NCI-H1105 (cell line): Measurements from ENCODE around the gene RNF121.

Experiments
- DNase-seq: peaks from one replicate; lab custom pipeline; 2025; lab: John Stamatoyannopoulos, UW

Gene RNF121

DNA sequence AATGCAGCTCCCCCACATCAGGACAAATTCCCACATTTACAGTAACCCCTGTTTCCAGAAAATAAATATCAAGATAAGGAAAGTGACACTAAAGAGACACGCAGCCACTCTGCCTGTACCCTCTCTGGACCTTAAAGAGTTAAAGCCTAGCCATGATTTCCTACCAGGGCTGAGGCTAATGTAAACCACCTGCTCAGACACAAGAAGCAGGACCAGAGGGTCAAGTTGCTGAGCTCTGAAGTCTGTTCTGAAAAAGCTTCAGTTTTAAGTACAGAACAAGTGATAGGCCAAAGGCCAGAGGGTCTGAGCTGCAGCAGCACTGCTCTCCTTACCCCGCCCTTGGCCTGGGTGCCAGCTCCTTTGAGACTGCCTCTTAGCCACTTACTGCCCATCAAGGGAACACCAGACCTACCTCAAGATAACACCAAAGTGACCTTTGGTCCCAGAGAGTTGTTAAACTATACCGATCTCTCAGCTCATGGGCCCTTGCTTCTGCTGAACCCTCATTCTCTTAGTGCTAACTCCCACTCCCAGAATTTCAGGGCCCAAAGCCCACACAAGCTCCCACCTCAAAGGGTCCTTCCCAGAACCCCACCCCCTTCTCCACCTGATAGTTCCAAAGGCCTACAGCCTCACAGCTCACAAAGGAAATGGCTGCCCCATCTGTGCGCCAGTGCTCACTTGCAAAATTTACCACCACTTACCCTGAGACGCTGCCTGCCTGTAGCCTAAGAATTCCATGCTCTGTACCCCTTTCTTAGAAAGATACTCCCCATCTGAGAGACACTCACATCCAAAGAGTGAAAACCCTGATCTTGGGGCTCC lies 110.4 kb downstream of the RNF121 start:
- DNase-seq, result no peak

GRCh38 chr11:72039856-72040401 lies 111.1 kb downstream of the RNF121 start:
- no peak for DNase-seq

DNA sequence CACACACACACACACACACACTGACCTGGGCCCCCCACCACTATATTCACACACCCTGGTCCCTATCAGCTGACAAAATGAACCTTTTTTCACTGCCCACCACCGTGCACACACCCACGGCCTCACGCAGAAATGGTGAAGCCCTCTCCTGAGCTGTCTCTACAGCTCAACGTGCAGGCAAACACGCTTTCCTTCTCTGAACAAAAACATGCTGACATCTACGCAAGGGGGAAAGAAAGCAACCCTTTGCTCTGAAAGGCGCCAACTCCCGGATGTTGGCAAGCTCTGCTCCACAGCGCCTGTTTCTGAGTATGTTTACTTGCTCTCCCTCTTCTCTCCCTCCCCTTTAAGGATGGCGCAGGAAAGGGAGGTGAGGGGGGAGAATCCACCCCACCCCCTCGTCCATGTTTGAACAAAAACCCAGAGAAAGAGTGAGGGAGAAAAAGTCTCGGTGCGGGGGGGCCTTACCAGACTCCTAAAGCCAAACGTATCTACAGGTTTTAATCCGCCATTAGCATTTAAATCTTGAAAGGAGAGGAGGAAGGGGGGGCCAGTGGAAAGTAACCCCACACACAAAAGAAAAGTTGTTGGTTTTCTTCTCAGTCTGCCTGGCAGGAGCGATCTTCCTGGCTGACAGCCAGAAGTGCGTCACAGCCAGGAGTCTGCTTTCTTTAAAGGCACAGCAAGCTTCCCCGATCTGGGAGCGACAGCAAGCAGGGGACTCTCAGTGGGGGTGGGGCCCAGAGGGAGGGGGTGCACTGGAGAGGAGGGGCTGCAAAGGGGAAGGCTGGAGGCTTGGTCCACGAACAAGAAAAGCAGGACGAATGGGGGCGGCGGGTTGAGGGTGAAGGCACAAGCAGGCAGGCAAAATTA lies 111.9 kb downstream of the RNF121 start:
- peak; percentile 94 for DNase-seq

DNA sequence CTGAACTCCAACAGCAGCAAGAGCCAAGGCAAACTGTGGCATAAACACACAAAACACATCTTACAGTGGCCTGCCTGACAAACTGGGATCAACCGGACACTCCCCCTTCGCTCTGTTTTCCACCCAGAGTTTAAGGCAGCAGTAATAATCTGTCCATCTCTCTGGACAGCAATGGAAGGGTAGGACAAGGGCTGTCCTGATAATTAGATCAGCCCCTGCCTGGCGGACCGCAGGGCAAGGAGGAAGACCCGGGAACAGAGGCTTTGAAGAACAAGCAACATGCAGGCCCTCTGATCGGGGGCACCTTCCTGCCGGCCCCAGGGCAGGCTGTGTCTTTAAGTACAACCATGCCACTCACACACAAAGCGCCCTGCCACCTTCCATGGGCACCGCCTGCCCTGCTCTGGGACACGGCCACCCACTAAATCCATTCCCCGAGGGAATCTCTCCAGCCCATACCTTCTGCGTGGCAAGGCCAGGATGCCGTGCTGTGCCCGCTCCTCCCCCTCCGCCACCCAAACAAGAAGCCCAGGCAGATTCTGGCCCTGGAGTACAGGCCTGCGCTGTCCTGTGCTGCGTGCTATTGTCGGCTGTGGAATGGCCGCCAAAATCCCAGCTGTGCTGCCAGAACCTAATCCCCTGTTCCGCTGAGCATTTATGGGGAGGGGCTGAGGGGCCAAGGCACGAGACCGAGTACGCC lies 112.7 kb downstream of the RNF121 start:
- DNase-seq, result peak; percentile 61

DNA sequence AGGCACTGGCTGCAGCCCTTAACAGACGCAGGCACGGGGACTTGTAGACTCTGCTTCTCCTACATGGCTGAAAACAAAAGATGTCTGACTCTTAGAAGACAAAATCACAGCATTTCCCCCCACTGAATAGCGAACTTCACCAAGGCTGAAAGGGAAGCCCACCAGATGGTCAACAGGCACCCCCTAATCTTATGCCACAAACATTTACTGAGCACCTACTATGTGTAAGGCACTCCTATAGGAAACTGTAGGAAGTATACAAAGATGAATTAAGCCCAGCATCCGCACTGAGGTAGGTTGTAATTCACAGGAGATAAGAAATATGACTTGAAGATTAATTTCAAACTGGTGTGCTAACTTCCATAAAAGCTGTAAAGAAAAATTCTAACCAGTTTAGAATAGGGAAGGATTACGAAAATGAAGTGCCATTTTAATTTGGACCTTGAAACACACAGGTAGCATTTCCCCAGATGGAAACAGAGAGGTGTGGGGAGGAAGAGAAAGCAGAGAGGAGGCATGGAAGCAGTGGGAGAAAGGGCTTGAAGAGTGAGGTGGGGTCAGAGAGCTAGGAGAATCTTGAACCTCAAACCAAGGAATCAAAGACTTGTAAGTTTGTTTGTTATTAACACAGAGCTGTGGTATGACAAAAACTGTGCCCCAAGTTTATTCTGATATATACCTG lies 113.4 kb downstream of the RNF121 start:
- DNase-seq, result no peak

DNA sequence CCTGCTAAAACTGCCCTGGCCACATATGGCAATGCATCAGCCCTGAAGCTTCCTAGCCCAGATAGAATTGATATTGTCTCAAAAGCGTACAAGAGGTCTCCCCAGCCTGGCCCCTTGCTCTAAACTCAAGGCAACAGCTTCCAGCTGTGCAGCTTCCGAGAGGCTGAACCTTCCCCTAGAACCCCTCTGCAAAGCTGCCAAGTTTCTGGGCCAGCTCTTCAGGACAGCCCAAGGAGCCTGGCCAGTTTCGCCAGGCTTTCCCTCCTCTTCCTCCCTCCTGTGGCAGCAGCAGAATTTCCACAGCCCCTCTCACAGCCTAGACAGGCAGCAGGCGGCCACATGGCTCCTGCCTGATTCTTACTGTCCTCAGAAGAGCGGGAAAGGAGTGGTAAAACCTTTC lies 117.0 kb downstream of the RNF121 start:
- DNase-seq, result no peak
